22Rv1 (cell line): Measurements from ENCODE around the gene EVI5L.

Source experiments
- H3K27ac ChIP-seq: fragments of 450-650 bp; 2 replicates; pipeline ENCODE4 v1.5.1; 2017
- CTCF ChIP-seq: fragments of 450-650 bp; IDR thresholded peaks from 2 replicates; pipeline ENCODE4 v1.5.1; 2017; ENCODE audit warnings: mild to moderate bottlenecking
- ZFX ChIP-seq: fragments of 450-650 bp; IDR thresholded peaks from 2 replicates; pipeline ENCODE4 v1.6.1; 2017; ENCODE audit warnings: antibody characterized with exemption, borderline replicate concordance

The EVI5L gene

GRCh38 chr19:7817801-7818200 lies 12.2 kb upstream of the EVI5L start:
- no peak overlapping the region for H3K27ac ChIP-seq
- no peak for TF ChIP-seq ZFX
- TF ChIP-seq CTCF = no peak

GRCh38 chr19:7818806-7819205 lies 11.2 kb upstream of the EVI5L start:
- H3K27ac ChIP-seq = no peak overlapping the region
- no peak for TF ChIP-seq ZFX
- TF ChIP-seq CTCF = no peak

GRCh38 chr19:7819337-7819736 lies 10.7 kb upstream of the EVI5L start:
- no peak overlapping the region for H3K27ac ChIP-seq
- TF ChIP-seq CTCF (no peak), ZFX (no peak)

- TF ChIP-seq ZFX = no peak
- TF ChIP-seq CTCF = no peak
- H3K27ac ChIP-seq = no peak overlapping the region
Observed at GRCh38 chr19:7820588-7820987, 9.4 kb upstream of the EVI5L start.

- H3K27ac ChIP-seq = no peak overlapping the region
- TF ChIP-seq ZFX (no peak), CTCF (no peak)
Observed at GRCh38 chr19:7822910-7823515, 7.0 kb upstream of the EVI5L start.

GRCh38 chr19:7823686-7824301 lies 6.2 kb upstream of the EVI5L start:
- TF ChIP-seq ZFX = no peak
- TF ChIP-seq CTCF = no peak
- H3K27ac ChIP-seq = no peak overlapping the region

GRCh38 chr19:7829166-7829520 lies 875 bp upstream of the EVI5L start:
- peak overlapping the region; percentile 13; the same call in 1 of the 2 replicates for H3K27ac ChIP-seq
- TF ChIP-seq ZFX = no peak
- no peak for TF ChIP-seq CTCF
